GM18502 (cell line): ENCODE data around the gene SLC25A13.
"Not testable (repeated sequence)": the region's sequence is repeated elsewhere in the genome, so short reads cannot be mapped to it uniquely, and the experiment has no call there.

Source experiments
- ATAC-seq: cut with Tn5 transposase; IDR thresholded peaks from one replicate; pipeline ENCODE4 v1.9.1; 2021; ENCODE audit warnings: mild to moderate bottlenecking; ENCODE audit not compliant: unreplicated experiment, poor library complexity

The SLC25A13 gene

DNA sequence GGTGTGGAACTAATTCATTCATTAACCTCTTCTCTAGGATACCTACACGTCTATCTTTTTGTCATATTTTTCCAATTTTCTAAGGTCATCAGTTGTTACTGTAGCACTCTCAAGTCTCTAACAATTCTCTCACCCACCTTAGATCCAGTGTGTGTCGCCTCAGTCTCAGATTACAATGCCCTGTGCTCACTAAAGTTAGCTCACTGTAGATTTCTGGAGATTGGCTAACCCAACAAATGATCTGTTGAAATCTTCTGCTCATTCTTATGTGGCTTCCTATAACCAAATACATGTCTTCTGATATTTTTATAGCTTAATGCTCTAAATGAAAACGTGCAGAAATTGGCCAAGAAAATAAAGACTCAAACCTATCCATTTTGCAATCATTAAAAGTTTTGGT lies 142.6 kb downstream of the SLC25A13 start:
- no peak for ATAC-seq

DNA sequence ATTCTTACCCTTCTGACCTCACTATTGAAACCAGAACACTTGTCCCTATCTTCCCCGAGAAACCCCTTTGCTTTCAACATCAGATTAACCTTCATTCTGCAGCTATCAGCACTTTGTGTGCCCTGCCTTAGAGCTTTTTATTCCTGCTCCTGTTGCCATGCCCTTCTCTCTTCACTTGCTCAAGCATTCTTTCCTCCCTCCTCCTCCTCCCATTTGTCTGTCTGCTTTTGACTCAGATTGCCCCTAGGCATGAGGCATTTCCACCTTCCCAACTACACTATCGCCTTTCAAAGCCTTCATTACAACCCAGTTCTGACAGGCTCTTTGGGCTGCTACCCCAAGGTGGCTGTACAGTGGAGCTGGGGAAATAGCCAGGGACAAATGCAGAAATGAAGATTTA lies 143.3 kb downstream of the SLC25A13 start:
- no peak for ATAC-seq

DNA sequence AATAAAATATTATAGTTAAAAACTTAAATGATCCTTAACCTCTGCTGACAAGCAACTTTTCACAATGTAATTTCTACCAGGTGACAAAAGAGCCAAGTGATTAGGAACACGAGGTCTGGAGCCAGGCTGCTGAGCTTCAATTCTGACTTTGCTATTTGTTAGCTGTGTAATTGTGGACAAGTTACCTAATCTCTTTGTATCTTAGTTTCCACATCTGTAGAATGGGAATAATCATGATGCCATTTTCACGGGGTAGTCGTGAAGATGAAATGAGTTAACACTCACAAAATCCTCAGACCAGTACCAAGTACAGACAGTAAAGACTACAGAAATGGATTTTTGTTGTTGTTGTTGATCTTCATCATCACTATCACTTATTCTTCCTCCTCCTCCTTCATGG lies 144.5 kb downstream of the SLC25A13 start:
- no peak for ATAC-seq

DNA sequence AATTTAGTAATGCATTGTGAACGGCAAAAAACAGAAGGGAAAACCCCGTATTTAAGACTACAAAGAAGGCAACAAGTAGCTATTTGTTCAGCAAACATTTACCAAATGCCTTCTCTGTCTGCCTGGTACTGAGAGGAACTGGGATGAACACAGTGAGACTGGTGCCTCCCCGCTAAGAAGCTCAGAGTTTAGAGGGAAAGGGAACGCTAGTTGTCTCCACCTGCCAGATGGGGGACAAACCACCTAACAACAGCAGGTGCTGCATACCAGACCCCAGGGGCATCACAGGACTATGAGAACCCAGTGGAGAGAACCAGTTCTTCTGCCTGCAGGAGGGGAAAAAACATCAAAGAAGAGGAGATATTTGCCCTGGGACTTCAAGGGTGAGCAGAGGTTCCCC lies 147.1 kb downstream of the SLC25A13 start:
- no peak for ATAC-seq

DNA sequence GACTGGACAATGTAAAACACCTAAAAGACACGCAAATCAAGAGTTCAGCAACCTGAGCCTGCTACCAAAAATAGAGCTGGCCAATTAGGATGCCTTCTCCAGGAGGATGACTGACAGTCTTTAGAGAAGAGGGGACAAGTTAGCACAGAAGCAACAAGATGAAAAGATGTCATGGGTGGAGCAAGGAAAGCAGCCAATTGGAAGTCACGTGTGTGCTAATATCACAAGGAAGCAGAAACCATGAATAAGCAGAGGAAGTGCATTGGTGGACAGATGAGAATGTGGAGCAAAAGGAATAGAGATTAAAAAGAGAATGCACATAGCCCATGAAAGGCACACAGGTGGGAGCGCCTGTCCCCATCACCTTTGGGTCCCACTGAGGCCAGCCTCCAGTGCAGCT lies 148.1 kb downstream of the SLC25A13 start:
- ATAC-seq: no peak

DNA sequence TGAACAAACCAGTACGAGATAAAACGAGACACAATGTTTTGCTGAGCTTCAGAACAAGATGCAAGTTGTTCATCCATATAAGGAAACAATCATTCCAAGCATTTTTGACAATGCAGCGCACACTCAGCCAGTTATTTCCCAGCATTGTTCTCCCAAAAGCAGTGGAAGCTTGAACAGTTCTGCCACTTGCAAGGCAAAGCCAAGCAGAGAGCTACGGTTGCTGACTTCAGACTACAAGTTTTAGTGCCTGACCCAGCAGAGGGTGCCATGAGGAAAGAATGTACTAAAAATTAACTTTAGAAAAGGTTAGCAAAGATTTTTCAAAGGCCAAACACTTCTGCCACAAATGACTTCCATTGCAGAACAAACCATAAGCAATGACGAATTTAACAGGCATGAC lies 152.5 kb downstream of the SLC25A13 start:
- no peak for ATAC-seq

DNA sequence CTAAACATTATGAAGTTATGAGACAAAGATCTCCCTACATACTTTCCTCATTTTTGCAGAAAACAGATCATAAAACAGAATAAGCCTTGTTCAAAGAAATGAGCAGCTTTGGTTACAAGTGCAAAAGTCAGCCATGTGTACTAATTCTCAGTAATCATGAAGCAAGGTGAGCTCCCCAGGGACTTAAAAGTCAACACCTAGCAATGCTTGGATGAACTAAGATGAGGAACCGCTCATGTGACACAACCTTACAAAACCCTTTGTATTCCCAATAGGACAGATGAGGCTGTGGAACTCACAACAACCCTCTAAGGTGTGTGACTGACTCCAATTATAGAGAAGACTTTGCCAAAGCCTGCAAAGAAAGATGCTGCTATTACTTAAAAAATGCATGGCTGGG lies 154.5 kb downstream of the SLC25A13 start:
- peak; percentile 47 for ATAC-seq

DNA sequence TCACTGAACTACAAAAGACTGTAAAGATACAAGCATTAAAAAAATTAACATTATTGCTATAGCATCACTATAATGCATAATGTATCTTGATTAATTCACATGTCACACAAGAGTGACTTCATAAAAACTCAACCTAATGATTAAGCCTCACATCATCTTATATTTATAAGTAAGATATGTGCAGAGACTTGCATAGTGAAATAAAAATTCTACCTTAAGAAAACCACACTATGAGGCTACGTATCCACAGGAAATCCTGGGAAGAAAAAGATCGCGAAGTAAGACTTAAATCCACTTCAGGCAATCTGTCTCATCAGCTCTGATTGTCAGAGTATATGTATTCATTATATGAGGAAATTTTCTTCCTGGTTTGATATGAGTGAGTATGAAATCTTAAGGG lies 160.0 kb downstream of the SLC25A13 start:
- no peak for ATAC-seq

DNA sequence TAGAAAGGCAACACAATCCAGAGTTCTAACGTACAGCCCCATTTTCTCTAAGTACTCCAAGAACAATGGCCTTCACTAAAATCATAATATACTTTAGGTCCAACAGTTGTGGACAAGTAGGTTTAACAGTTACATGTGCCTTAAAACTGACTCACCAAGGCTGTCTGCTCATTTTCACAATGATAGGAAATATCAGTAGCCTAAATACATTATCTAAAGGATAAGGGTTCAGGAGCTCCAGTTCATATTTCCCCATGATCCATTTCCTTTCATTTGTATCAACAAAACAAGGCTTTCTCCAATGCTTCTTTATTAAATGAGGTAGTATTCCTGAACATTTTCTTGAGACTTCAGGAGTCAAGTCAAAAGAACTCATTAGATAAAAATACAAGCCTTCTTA lies 164.0 kb downstream of the SLC25A13 start:
- ATAC-seq: no peak

DNA sequence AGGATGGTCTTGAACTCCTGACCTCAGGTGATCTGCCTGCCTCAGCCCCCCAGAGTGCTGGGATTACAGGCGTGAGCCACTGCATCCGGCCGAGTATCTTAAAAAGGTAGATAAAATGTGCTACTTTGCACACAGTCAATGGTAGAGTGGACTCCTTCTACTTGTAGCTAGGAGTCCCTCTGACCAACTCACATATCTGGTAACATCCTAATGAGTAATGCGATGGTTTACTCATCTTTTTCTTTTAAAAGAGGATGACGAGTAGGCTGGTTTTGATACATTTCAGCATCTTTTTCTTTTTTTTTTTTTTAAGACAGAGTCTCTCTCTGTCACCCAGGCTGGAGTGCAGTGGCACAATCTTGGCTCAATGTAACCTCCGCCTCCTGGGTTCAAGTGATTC lies 167.4 kb downstream of the SLC25A13 start:
- not testable (repeated sequence) for ATAC-seq

DNA sequence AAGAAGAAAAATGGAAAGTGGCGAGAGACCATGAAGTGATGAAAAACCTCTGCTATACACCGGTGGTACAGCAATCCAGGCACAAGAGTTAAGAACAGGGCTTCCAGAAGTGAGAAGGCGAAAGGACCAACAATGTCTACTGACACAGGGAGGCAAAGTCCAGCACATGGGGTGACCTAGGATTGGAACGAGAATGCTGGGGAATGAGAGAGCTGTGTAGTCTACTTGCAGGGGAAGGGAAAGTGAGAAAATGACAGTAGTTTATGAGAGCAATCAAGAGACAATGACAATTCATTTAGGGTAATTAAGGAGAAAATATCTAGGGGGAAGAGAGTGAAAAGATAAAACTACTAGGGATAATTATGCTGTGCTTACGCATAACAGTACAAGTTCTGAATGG lies 169.2 kb downstream of the SLC25A13 start:
- ATAC-seq: no peak

DNA sequence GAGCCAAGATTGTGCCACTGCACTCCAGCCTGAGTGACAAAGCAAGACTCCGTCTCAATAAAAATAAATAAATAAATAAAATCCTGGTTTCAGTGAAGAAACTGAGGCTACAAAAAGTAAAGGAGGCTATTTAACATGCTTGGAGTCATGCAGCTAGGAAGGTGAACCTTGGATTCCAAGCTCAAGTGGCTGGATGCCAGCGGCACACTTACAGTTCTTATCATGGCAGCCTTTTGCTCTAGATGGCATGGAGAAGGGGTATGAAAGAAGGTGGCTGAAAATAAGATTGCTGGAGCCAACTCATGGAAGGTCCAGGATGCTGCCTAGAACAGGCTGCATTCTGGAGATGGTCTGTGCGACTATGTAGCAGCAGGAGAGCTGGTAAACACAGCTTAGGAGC lies 170.0 kb downstream of the SLC25A13 start:
- ATAC-seq: no peak

DNA sequence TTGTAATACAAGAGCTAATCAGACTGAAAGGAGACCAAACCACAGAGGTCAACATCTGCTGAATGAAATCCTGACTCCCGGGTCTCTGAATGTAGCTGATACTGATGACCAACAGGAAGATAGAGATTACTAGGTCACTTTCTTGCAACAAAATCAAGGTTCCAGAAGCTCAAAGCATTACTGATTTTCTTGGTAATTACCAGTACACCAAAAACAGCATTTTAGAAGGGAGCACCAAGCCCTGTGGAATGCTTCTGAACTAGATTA lies 177.7 kb downstream of the SLC25A13 start:
- ATAC-seq: no peak

DNA sequence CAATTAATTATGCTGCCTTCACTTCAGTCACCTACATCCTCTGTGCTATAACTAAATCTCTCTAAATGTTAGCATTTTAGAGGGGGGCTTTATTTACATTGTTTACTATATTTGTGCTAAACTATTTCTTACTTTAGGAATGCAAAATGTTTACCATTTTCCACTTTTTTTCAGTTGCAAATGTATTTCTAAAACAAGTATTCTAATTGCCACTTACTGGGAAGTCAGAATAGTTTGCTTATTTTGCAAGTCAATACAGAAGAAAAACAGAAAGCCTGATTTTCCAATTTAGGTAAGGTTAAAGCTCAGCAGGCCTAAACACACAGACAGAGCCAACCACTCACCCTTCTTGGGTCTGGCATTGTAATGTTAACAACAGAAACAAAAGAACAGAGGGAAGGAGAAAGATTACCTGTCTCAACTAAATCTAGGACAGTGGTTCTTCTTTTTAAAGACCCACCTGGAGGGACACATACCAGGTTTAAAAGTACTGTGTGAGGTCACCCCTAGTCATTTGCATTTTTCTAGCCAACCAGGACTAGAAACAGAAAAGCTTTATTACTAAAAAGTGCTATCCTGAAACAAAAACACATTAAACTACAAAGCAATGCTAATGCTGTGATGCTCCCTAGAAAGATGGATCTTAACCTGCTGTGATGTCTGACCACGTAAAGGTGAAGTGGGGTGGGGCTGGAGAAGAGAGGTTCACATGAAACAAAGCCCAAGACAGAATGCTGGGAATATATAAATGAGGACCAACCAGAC lies 178.2 kb downstream of the SLC25A13 start:
- no peak for ATAC-seq

DNA sequence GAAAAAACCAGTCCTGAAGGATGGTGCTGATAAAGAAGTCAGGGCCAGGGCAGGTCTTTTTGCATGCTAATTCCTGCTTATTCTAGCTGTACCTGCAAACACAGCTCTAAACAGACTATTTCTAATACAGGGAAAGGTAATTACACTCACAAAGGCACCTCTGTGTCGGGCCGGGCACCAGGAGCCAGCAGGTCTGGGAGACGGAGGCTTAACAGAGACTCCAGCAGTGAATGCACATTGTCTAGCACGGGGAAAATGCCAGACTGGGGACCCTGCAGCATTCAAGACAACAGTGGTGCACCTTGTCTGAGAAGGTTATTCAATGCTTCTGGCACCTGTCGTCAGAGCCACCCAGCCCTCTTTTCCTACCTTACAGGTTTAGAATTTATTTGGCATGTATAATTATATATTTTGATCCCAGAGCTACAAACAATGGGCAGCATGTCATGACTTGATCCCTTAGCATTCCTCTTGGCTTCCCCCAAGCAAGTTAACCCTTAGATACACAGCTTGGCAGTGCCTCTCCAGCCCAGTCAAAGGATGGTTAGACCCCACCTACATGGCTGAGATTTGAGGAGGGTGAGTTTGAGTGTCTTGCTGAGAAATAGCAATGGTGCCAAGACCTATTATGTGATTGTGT lies 185.2 kb downstream of the SLC25A13 start:
- no peak for ATAC-seq

DNA sequence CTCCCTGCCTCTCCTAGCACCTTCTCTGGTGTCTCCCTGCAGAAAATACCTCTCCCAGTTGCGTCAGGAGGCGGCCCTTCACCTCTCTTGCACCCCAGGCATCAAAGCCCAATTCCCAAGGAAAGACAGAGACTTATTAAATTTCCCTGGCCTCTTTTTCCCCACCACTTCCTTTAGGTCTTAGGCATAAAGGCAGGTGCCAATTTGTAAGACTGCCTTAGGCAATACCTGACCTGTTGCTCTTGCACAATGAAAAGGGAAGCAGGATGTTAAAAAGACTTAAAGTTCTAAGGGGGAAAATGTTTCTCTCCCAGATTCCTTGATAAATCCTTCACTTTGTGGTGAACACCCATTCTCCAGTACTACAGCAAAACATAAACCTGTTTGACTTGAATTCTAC lies 186.7 kb downstream of the SLC25A13 start:
- no peak for ATAC-seq

DNA sequence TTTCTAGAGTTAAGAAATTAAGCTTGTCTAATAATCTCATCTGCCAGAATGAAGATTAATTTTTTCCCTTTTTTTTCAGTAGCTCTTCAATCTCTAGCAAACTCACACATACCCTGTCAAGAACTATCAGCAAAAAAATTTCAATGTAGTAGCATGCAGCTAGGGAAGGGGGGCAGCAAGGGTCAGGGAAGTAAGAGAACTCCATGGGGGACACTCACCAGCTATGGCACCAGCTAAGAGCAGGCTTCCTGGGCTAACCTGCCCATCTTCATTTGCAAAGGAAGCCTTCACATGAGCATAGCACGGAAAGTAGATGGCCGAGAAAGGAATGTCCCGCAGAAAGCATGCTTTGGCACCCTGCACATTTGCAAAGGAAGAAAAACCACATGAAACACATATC lies 190.4 kb downstream of the SLC25A13 start:
- no peak for ATAC-seq

DNA sequence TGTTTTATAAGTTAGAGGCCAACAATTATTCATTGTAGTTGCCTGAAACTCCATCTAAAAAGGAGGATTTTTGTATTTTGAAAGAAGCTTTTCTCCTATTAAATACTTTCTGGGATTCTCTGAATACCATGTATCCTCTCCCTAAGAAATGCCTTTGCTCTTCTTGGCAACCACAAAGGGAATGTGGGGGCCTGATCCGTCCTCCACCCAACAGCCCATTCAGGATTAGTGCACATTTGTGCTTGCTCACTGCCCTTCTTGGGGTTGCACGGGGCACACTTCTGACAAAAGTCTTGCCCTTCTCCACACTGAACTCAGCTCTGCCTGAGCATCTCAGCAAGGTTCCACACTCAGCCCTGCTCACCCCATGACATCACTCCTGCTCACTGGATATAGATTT lies 194.2 kb downstream of the SLC25A13 start:
- no peak for ATAC-seq

DNA sequence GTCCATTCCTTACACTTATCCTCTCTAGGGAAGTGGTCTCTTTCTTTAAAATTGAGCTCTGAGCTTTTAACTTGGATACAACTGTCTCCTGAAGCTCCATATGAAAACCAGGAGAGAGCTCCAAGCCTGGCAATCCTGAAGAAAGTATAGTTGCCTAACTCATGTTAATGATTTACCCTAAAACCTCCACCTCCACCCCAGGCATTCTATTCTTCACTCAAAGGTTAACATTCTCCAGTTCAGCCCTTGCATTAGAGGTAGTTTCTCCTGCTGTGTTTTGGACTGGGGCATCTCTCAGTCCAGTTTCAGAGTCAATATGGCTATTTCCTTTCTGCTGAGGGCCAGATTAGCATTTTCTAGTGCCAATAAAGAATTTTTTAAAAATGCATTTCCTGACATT lies 195.5 kb downstream of the SLC25A13 start:
- no peak for ATAC-seq

DNA sequence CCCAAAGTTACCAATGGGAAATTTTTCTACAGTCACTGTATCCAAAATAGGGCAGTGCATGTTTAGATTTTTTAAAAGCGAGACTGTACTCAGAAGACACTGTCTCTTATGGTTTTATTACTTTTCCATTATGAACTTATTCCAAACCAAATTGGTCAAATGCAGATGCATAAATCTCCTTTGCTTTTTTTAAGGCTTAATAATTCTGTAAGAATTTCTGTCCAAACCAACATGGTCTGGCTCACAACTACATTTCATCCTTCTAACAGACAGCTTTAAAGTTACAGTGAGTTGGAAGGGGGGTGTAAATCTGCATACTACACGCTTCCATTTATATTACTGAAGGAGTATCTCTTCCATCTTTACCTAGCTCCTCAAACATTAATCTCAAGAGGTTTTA lies 199.2 kb downstream of the SLC25A13 start:
- no peak for ATAC-seq

DNA sequence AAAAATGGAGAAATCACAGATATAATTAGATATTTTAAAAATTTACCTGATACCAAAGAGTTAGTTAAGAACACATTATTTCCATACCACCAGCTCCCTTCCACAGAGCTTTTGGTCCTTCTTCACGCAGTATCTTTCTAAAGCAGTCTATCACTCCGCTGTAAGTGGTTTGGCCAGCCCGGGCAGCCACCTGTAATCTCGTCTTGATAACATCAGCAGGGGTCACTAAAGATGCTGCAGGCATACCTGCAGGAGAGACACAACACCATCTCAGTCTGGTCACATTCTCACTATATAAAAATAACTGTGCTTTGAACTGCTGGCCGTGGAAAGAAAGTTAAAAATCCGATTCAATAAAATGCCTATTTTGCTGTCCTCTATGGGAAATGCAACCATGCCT lies 200.1 kb downstream of the SLC25A13 start:
- no peak for ATAC-seq

DNA sequence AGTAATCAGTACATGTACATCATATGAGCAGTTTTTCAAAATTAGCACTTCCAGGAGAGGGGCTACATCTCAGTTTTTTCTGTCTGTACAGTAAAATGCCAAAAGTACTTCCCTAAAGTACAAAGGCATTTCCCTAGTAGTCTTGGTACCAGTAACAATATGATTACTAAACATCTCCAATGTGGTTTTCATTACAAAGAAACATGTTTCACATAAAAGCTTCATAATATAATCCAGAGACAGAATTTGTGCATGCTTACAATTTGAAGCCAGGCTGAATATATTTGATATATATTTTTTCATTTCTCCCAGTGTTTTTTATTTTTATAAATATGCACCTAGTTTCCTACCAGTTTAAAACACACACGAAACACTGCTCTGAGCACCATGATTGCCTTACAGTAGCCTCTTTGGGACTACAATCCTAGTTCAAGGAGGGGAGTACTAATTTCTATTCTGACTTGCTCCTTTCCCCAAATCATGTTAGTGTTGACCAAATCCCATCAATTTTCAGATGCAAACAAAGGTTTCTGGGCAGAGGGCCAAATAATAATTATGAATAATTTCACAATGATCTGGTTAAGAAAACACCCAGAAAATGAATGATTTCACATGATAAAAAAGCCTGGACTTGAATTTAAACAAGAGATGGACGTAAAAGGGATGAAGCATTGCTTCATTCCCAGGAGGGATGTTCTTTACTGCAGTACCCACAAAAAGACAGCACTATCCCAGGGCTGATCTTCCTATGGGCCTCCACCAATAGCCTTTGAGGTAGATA lies 201.3 kb downstream of the SLC25A13 start:
- ATAC-seq: no peak
